Measurements from ENCODE around the gene RERE.

Gene RERE

DNA sequence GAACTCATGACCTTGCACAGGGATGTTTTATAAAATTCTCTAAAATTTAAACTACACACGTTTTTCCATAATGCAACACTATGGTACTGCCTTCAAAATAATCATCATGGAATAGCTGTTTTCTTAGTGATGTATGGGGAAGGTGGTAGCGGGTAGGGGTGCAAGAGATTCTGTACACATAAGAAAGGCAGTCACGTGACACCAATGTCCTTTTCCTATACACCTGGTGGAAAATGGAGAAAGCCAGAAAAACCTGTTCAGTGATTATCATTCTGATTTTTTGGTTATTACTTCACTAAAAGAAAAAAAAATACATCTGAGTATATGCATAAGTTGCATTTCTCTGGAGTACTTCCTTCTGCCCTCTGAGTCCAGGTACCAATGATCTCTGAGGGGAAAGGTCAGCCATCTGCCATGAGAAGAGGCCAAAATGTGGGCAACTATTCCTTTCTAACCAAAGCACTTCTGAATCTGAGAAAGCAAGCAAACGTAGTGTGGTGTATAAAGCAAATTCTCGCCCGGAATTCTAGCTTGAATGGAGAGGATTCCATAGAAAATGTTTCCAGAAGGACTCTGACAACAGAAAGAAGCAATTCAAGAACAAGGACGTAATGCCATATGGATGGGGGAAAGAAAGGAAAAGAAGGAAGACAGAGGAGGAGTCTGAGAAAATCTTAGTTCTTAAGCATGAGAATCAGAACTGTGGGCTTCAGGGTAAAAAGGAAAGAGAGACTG, 137.3 kb downstream of the RERE start:
- DNase-seq (ENCODE audit: low read depth) = no peak
- TF ChIP-seq, protein P1, sequence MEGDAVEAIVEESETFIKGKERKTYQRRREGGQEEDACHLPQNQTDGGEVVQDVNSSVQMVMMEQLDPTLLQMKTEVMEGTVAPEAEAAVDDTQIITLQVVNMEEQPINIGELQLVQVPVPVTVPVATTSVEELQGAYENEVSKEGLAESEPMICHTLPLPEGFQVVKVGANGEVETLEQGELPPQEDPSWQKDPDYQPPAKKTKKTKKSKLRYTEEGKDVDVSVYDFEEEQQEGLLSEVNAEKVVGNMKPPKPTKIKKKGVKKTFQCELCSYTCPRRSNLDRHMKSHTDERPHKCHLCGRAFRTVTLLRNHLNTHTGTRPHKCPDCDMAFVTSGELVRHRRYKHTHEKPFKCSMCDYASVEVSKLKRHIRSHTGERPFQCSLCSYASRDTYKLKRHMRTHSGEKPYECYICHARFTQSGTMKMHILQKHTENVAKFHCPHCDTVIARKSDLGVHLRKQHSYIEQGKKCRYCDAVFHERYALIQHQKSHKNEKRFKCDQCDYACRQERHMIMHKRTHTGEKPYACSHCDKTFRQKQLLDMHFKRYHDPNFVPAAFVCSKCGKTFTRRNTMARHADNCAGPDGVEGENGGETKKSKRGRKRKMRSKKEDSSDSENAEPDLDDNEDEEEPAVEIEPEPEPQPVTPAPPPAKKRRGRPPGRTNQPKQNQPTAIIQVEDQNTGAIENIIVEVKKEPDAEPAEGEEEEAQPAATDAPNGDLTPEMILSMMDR (IDR thresholded peaks at IDR 0.05; ENCODE audit: low read length, missing control alignments) = no peak
- no peak overlapping the region for H3K4me3 ChIP-seq (replicated peaks; ENCODE audit: low read depth, low read length)

DNA sequence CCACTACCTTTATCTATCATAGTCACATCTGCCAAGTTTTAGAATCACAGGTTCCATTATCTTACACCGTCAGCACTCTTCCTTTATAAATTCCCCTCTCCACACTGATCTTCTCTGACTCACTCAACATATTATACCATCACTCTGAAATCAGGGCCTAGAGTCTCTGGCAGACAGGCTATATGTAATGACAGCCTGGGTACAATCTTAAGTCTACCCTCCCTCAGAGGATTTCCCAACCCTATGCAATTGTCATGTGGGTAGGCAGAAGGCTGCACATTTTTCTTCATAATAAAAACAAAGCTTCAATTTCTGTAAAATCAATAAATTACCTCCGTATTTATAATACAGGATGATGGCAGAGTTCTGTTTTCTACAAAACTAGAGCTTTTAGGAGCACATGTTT, 138.0 kb downstream of the RERE start:
- TF ChIP-seq, protein P1 (IDR thresholded peaks at IDR 0.05; ENCODE audit: low read length, missing control alignments) = no peak
- DNase-seq (ENCODE audit: low read depth) = peak; percentile 74

DNA sequence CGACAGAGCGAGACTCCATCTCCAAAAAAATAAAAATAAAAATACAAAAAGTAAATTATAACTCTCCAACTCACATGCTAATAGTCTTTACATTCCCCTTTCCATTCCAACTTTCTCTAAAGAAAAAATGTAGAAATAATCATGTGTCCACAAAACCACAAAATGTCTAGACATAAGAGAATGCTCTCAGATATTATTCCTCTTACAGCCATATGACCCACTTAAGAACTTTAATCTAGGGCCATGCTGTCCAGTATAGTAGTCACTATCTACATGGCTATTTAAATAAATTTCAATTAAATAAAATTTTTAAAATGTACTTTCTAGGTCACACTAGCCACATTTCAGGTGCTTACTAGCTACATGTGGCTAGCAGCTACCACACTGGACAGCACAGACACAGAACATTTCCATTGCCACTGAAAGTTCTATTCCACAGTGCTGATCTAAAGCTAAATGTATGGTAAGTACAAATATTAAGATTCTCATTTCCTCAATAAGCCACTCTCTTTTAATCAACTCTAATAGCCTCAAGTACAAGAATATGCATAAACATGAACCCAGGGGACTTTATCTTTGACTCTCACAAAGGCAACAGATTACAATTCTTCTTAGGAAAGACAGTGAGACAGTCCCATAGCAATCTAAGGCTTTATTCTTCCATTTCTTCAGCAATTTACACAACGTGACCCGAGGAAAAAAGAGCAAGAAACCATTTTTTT, 138.6 kb downstream of the RERE start:
- no peak overlapping the region for H3K4me3 ChIP-seq (replicated peaks; ENCODE audit: low read depth, low read length)
- DNase-seq (ENCODE audit: low read depth) = no peak
- TF ChIP-seq, protein P1 (IDR thresholded peaks at IDR 0.05; ENCODE audit: low read length, missing control alignments) = no peak

More for the DNA sequence above, 138.0 kb downstream of the RERE start:
- no peak overlapping the region for H3K4me3 ChIP-seq (replicated peaks; ENCODE audit: low read depth, low read length)

DNA sequence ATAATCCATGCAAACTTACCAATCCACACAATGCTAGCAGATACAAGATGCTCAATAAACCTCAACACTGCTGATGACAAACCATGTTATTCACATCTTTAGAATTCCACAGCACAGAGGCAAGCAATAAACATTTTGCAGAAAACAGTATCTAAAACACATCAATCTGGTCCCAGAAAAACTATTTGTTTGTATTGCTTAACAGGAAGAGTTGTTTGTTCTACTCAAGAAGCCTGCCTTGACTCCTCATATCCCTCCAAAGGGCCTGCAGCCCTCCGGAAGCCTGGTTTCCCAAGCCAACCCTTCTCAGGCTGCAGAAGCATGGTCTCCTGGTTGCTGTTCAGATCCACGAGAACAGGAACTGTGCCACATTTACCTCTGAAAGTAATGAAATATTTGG, 139.7 kb downstream of the RERE start:
- H3K4me3 ChIP-seq (replicated peaks; ENCODE audit: low read depth, low read length) = no peak overlapping the region
- DNase-seq (ENCODE audit: low read depth) = no peak
- TF ChIP-seq, protein P1 (IDR thresholded peaks at IDR 0.05; ENCODE audit: low read length, missing control alignments) = no peak

DNA sequence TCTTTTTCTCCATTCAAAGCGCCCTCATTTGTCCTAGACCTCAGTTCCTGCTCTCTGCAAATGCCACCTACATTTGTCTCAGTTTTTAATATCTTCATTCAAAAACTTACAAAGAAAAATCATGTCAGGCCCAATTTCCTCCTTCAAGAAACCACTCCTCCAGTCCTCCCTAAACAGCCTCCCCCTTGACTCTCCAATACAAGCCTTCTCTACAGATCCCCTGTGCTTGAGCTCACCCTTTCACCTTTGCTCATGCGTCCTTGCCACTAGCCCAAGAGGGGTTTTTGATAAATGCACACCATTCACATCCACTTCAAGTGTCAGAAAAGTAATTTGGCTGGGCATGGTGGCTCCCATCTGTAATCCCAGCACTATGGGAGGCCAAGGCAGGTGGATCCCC, 140.6 kb downstream of the RERE start:
- H3K4me3 ChIP-seq (replicated peaks; ENCODE audit: low read depth, low read length) = no peak overlapping the region
- no peak for DNase-seq (ENCODE audit: low read depth)
- TF ChIP-seq, protein P1 (IDR thresholded peaks at IDR 0.05; ENCODE audit: low read length, missing control alignments) = no peak

DNA sequence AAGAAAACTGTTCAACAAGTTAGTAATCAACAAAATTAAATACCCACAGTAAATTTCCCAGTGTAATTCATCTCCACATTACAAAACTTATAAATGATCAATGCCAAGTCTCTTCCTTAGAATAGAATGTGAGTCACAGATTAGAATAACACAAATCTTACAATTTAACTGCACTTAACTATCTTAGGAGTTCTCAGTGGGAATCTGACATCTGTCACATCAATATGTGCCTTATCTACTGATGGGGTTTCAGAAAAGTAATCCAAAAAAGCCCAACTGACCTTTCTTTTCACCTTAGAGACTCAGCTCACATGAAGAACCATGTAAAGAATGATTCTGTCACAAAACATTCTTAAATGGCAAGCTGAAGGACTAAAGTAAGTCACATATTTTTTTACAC, 141.4 kb downstream of the RERE start:
- no peak overlapping the region for H3K4me3 ChIP-seq (replicated peaks; ENCODE audit: low read depth, low read length)

More for the DNA sequence above, 141.4 kb downstream of the RERE start:
- no peak for DNase-seq (ENCODE audit: low read depth)
- TF ChIP-seq, protein P1 (IDR thresholded peaks at IDR 0.05; ENCODE audit: low read length, missing control alignments) = no peak
